Astrocyte of the hippocampus (primary cell): ENCODE data around the gene ZNF83.
"Not testable (repeated sequence)": the region's sequence is repeated elsewhere in the genome, so short reads cannot be mapped to it uniquely, and the experiment has no call there.

Experiments
- DNase-seq: peaks from one replicate; pipeline ENCODE4 v3.0.0; 2011; ENCODE audit warnings: low read depth, low spot score

ZNF83 gene

DNA sequence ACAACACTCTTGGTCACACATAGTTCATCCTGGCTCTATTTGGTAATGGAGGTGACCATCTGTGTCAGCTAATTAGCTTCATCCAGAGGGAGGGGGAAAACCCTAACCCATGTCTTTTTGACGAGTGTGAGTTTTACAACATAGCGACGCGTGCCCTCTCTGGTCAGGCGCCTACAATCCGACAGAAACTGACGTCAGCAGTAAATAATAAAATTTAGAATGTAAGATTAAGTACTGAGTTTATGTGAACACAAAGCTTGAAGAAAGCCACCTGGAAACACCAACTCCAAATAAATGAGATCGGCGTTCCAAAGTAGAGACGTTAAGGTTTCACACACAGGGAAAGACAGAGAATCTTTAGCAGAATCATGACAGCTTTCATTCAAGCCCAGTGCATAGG, 1.8 kb upstream of the ZNF83 start:
- DNase-seq, result no peak

DNA sequence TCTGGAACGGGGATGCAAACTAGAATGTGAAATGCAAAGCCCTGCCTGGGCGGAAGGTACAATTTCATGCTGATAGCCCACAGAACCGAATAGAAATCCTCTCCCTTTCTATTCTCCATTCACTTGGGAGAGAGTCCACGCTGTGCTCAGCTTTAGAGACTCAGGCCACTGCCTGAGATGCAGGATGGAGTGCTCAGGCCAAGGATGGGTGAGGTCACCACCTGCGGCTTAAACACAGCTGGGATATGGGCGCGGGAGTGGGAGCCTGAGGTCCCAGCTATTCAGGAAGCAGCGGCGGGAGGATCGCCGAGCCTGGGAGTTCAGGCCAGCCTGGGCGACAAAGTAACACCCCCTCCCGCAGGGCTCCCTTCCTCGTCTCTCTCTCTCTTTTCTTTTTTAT, 446 bp upstream of the ZNF83 start:
- DNase-seq, result peak; percentile 66

DNA sequence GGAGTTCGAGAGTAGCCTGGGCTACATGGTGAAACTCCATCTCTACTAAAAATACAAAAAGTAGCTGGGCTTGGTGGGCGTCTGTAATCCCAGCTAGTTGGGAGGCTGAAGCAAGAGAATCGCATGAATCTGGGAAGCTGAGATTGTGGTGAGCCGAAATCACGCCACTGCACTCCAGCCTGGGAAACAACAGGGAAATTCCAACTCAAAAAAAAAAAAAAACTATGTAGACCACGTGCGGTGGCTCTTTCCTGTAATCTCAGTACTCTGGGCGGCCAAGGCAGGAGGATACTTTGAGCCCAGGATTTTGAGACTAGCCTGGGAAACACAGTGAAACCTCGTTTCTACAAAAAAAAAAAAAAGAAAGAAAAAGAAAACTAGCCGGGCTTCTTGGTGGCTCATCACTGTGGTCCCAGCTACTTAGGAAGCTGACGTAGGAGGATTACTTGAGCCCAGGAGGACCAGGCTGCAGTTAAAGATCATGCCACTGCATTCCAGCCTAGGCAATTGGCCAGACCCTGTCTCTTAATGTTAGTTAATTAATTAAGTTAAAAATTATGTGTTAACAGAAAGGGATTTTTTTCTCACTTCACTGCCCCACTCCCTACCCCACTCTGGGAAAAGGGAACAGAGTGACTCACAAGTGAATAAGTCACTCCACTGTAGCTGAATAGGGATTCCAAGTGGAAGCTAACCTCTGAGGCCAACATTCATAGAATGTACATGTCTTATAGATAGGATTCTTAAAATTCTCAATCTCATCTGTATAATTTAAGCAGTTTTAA, 2.2 kb downstream of the ZNF83 start:
- DNase-seq, result no peak

DNA sequence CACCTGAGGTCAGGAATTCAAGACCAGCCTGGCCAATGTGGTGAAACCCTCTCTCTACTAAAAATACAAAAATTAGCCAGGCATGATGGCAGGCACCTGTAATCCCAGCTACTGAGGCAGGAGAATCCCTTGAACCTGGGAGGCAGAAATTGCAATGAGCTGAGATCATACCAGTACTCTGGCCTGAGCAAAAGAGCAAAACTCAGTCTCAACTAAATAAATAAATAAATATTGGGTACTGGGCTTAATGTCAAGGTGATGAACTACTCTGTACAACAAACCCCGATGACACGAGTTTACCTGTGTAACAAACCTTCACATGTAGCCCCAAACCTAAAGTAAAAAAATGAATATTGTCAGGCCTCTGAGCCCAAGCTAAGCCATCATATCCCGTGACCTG, 10.7 kb downstream of the ZNF83 start:
- not testable (repeated sequence) for DNase-seq

DNA sequence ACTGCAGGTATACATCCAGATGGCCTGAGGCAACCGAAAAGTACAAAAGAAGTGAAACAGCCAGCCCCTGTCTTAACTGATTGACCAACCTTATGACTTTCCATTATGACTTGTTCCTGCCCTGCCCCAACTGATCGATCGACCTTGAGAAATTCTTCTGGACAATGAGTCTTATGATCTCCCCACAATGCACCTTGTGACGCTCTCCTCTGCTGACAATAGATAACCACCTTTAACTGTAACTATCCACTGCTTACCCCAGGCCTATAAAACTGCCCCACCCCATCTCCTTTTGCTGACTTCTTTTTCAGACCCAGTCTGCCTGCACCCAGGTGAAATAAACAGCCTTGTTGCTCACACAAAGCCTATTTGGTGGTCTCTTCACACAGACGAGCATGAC, 11.2 kb downstream of the ZNF83 start:
- DNase-seq, result no peak

DNA sequence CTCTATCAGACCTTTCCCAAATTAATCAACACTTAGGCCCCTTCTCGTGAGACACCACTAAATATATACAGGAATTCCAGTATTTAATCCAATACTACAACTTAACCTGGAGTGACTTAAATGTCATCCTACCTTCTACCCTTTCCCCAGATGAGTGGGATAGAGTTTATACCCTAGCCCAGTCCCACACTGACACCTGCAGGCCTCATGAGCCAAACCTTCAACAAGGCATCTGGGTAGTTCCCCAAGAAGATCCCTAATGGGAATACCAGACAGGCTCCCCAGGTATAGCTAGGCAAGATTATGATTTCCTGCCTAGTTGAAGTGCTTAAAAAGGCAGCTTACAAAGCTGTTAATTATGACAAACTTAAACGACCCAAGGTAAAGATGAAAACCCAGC, 15.9 kb downstream of the ZNF83 start:
- DNase-seq, result no peak

DNA sequence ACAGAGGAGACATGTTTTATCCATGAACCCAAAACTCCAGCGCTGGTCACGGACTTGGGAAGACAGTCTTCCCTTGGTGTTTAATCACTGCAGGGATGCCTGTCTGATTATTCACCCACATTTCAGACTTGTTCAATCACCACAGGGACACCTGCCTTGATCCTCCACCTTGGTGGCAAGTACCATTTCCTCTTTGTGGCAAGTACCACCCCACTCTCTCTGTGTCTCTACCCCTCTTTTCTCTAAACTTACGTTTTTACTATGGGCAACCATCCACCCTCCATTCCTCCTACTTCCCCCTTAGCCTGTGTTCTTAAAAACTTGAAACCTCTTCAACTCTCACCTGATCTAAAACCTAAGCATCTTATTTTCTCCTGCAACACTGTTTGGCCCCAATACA, 16.8 kb downstream of the ZNF83 start:
- DNase-seq, result no peak

DNA sequence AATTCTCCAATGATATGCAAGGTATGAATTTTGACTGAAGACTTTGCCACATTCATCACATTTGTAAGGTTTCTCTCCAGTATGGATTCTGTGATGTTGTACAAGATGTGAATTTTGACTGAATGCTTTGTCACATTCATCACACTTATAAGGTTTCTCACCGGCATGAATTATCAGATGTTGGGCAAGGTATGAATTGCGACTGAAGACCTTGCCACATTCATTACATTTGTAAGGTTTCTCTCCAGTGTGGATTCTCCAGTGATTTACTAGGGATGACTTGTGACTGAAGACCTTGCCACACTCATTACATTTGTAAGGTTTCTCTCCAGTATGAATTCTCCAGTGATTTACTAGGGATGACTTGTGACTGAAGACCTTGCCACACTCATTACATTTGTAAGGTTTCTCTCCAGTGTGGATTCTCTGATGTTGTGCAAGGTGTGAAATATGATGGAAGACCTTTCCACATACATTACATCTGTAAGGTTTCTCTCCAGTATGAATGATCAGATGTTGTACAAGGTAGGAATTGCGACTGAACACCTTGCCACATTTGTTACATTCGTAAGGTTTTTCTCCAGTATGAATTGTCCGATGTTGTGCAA, 24.8 kb downstream of the ZNF83 start:
- no peak for DNase-seq

DNA sequence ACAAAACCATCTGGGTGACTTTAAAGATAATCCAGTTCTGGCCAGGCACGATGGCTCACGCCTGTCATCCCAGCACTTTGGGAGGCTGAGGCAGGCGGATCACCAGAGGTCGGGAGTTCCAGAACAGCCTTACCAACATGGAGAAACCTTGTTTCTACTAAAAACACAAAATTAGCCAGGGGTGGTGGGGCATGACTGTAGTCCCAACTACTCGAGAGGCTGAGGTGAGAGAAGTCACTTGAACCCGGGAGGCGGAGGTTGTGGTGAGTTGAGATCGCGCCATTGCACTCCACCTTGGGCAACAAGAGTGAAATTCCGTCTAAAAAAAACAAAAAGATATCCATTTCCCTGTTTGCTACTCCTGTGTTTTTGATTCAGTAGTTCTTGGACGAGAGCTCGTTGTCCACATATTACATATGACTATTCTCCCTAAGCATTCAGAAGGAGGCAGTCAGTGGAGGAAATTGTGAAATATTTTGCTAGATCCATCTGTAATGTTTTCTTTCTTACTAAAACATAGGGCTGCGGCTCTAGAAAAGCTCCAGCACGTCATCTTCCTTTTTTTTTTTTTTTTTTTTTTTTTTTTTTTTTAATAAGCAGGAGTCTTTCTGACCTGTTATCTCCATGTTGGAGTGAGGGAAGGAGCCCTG, 34.5 kb downstream of the ZNF83 start:
- no peak for DNase-seq

DNA sequence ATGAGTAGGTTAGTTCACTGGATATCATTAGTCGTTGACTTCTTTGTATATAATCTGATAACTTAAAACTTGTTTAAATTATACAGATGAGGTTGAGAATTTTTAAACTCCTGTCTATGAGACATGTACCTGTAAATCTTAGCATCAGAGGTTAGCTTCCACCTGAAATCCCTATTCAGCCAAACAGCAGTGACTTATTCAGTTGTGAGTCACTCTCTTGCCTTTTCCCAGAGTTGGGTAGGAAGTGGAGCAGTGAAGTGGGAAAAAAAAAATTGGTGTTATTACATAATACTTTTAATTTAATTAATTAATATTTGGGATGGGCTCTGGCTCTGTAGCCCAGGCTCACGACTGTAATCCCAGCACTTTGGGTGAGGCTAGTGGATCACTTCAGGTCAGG, 35.2 kb downstream of the ZNF83 start:
- DNase-seq, result no peak

DNA sequence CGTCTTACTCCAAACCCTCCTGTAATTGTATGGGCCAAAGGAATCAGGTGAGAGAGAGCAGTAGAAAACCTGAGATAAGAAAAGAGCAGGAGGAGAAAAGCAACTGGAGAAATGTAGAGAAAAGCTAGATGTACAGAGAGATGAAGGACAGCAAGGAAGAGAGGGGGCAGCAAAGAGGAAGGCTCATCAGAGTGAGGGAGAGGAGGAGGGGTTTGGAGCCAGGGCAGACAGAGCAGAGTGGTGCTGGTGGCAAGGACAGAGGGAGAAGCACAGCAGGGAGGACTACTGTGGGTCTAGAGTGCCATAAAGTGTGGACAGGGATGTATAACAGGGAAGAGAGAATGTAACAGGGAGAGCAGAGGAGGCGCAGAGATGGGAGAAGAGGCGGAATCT, 36.2 kb downstream of the ZNF83 start:
- not testable (repeated sequence) for DNase-seq

DNA sequence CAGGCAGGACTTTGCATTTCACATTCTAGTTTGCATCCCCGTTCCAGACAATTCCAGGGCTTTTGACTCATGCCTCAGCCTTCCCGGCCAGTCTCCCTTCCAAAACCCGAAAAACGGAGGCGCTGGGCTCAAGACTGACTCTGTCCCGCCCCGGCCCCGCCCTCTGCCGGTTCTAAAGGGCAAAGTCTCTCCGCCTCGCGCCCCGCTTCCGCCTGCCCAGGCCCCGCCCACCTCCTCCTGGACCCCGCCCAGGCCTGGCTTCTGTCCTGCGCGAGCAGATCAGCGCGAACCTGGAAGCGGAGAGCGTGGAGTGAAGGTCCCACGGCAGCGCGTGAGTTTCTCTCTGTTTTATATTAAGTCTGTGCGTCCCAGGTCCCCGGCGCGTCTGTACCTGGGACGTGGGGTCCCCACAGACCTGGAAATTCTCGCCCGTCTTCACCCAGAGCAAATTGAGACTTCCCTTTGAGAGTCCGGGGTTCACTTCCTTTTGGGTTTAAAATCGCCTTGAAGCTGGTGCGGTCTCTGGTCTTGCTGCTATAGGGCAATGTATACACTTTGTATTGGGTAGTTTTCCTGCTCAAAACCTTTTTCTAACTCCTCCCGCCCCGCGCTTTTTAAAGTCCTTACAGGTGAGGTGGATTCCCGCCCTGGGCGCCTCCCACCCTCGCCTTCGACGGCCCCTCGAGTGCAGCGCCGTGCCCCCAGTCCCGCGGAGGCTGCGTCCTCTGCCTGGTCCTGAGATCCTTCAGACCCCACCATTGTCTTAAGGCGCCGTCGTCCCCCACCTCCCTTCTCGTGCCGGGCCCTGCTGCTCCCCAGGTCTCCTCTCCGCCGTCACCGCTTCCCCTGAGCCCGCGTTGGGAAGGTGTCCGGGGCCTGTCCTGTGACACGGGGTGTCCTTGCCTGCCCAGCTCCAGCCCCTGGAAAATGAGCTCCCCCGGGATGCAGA, 36.9 kb downstream of the ZNF83 start:
- DNase-seq, result peak; percentile 96

DNA sequence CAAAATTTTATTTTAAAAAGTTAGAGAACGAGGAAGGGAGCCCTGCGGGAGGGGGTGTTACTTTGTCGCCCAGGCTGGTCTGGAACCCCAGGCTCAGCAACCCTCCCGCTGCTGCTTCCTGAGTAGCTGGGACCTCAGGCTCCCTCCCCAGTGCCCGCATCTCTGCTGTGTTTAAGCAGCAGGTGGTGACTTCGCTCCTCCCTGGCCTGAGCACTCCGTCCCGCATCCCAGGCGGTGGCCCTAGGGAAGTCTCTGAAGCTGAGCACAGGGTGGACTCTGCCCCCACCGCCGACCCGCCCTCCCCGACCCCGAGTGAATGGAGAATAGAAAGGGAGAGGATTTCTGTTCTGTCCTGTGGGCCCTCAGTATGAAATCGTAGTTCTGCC, 37.5 kb downstream of the ZNF83 start:
- DNase-seq, result no peak

DNA sequence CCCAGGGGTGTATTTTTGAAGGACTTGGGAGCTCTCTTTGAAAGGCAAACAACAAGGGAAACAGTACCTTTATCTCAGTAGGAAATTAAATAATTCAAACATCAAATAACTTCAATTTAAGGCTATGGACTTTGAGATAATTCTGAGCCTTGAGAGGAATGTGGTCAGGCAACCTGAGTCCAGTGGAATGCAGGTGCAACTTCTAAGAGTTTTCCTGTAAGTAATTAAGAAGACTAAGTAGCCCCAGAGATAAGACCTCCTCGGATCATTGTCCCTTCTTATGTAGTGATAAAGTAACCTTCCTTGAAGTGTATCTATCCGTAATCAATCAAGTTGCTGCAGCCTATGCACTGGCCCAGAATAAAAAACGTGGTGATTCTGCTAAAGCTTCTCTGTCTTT, 38.9 kb downstream of the ZNF83 start:
- DNase-seq, result no peak

DNA sequence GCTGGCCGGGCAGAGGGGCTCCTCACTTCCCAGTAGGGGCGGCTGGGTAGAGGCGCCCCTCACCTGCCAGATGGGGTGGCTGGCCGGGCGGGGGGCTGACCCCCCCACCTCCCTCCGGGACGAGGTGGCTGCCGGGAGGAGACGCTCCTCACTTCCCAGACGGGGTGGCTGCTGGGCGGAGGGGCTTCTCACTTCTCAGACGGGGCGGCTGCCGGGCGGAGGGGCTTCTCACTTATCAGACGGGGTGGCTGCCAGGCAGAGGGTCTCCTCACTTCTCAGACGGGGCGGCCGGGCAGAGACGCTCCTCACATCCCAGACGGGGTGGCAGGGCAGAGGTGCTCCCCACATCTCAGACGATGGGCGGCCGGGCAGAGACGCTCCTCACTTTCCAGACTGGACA, 44.7 kb downstream of the ZNF83 start:
- DNase-seq, result not testable (repeated sequence)

DNA sequence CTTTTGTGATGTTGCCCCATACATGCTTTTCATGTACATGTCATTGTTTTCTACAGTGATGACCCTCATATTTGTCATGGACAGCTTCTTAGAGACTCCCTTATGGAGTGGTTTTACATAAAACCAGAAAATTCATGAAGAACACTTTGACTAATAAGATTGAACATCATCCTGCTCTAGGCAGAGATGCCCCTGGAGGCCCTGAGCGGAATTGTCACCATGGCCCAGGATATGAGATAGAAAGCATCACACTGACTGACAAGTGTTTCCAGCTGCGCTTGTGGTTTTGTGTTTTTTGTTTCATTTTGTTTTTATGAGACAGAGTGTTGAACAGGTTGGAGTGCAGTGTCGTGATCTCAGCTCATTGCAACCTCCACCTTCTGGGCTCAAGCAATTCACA, 45.9 kb downstream of the ZNF83 start:
- no peak for DNase-seq

DNA sequence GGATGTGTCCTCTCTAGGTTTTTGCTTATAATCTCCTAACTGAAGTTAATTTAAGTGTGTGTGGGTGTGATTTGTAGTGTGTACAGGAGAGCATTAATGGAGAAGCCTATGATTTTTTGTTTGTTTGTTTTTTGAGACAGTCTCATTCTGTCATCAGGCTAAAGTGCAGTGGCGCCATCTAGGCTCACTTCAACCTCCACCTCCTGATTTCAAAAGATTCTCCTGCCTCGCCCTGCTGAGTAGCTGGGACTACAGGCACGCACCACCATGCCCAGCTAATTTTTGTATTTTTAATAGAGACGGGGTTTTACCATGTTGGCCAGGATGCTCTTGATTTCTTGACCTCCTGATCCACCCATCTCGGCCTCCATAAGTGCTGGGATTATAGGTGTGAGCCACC, 47.4 kb downstream of the ZNF83 start:
- no peak for DNase-seq

DNA sequence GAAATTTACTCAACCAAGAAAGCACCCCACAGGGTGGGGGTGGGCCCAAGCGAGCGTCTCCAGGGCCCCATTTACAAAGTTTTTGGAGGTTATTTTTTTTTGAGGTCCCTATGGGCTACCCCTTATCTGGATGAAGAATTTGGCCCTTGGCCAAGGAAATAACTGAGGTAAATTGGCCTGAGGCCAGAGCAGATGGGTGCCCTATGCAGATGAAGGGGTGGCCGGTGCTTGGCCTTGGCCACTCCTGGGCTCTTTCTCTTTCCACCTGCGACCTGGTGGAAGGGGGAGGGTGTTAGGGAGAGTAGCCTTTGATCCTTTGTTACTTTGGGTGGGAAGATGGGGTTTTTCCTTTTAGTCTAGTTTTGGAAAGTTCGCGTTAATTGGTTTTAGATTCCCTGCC, 52.6 kb downstream of the ZNF83 start:
- DNase-seq, result no peak

DNA sequence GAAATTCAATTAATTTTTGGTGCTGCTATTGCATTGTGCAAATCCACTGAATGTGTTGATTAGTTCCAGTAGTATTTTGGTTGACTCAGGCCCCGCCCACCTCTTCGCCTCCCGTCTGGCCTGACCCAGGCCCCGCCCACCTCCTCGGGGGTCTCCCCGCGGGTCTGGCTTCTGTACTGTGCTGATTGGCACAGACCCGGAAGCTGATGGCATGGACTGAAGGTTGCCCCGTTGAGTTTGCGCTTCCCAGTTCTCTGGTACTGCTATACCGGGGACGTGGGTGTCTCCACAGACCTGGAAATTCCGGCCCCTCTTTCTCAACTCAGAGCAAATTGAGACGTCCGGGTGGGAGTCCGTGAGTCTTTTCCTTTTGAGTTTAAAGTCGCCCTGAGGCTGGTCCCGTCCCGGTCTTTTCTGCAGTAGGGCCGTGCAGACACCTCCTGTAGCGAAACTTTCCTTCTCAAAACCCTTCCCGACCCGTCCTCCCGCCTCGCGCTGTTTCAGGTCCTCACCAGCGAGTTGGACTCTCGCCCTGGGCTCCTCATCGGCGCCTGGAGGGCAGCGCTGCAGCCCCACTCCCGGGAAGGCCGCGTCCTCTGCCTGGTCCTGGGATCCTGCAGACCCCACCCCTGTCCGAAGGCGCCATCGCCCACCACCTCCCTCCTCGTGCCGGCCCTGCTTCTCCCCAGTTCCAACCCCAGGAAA, 53.3 kb downstream of the ZNF83 start:
- DNase-seq, result no peak

DNA sequence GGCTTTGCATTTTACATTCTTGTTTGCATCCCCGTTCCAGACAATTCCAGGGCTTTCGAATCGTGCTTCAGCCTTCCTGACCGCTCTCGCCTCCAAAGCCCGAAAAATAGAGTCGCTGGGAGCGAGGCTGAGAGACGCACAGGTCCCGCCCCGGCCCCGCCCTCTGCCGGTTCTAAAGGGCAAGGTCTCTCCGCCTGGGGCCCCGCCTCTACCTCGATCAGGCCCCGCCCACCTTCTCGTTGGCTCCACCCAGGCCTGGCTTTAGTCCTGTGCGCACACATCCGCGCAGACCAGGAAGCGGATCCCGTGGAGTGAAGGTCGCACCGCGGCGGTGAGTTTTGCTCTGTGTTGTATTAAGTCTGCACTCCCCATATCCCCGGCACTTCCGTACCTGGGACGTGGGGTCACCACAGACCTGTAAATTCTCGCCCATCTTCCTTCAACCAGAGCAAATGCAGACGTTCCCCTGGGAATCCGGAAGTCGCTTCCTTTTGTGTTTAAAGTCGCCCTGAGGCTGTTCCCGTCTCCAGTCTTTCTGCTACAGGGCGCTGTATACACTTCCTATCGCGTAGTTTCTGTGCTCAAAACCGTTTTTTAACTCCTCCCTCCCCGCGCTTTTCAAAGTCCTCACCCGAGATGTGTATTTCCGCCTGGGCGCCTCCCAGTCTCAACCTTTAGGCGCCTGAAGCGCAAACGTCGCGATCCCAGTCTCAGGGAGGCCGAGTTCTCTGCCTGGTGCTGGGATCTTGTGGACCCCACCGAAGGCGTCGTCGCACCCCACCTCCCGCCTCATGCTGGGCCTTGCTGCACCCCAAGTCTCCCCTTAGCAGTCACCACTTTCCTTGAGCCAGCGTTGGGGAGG, 67.9 kb downstream of the ZNF83 start, which contains the start of gene ZNF701:
Gene ZNF701 (plus strand): TSS at position 288 of the 862 bp plus-strand sequence. CDS start 3,861 bp downstream, outside the sequence.
- DNase-seq, result peak; percentile 97
